HepG2 (cell line): ENCODE results near the gene UMPS. TPM values are rescaled to one million over a fixed set of nuclear protein-coding genes. Genes with fewer than 3 reads are reported as not detected.

ENCODE experiments used
- FOXA1 ChIP-seq, 2 experiments: fragments of 450-650 bp in 1 of 2; sonication (generic) in 1 of 2; formaldehyde crosslinking in 1 of 2; IDR thresholded peaks; 2 replicates each; pipeline versions ENCODE4 v1.4.0 to v1.6.1; 2016 to 2020; ENCODE audit warnings: missing genetic modification reagents in 1 of 2
- HMG20A ChIP-seq: IDR thresholded peaks from 2 replicates; pipeline ENCODE4 v1.6.1; 2016; ENCODE audit warnings: borderline replicate concordance
- HNRNPLL ChIP-seq: fragments of 200-400 bp; formaldehyde crosslinking; IDR thresholded peaks from 2 replicates; pipeline ENCODE4 v1.6.1; 2017; ENCODE audit warnings: mild to moderate bottlenecking, low read depth, low read length; ENCODE audit not compliant: poor library complexity, severe bottlenecking
- MTERF4 ChIP-seq: sonication (generic); formaldehyde crosslinking; IDR thresholded peaks from 2 replicates; pipeline ENCODE4 v1.8.0; 2023; ENCODE audit warnings: mild to moderate bottlenecking, missing genetic modification reagents
- MXI1 ChIP-seq: IDR thresholded peaks from 3 replicates; pipeline ENCODE4 v1.6.1; 2012; ENCODE audit warnings: low read depth, low read length, inconsistent platforms, borderline replicate concordance
- NCOA2 ChIP-seq: sonication (generic); formaldehyde crosslinking; IDR thresholded peaks from 2 replicates; pipeline ENCODE4 v1.8.0; 2022; ENCODE audit warnings: inconsistent platforms
- NFE2L1 ChIP-seq: sonication (generic); formaldehyde crosslinking; IDR thresholded peaks from 2 replicates; pipeline ENCODE4 v1.4.0; 2020; ENCODE audit warnings: missing genetic modification reagents, mild to moderate bottlenecking, borderline replicate concordance
- POLR2AphosphoS2 ChIP-seq: IDR thresholded peaks from 2 replicates; pipeline ENCODE4 v1.6.1; 2011; ENCODE audit warnings: low read depth, low read length, improper control_type of control experiment
- PRDM10 ChIP-seq: sonication (generic); formaldehyde crosslinking; IDR thresholded peaks from 2 replicates; pipeline ENCODE4 v1.4.0; 2020; ENCODE audit warnings: low read depth, missing genetic modification reagents
- RBAK ChIP-seq: sonication (generic); formaldehyde crosslinking; IDR thresholded peaks from 2 replicates; pipeline ENCODE4 v1.5.1; 2020; ENCODE audit warnings: mild to moderate bottlenecking, missing genetic modification reagents
- SRY ChIP-seq: sonication (generic); formaldehyde crosslinking; IDR thresholded peaks from 2 replicates; pipeline ENCODE4 v1.8.0; 2022; ENCODE audit warnings: mild to moderate bottlenecking, missing genetic modification reagents
- TEAD3 ChIP-seq: optimal IDR thresholded peaks from 2 replicates; pipeline ENCODE3; 2016; ENCODE audit warnings: borderline replicate concordance
- YEATS4 ChIP-seq: sonication (generic); formaldehyde crosslinking; IDR thresholded peaks from 2 replicates; pipeline ENCODE4 v1.4.0; 2020; ENCODE audit warnings: missing genetic modification reagents, borderline replicate concordance
- ZMAT3 ChIP-seq: sonication (generic); formaldehyde crosslinking; conservative IDR thresholded peaks from 2 replicates; pipeline ENCODE4 v1.7.0; 2021; ENCODE audit warnings: missing genetic modification reagents
- ZNF816 ChIP-seq: sonication (generic); formaldehyde crosslinking; IDR thresholded peaks from 2 replicates; pipeline ENCODE4 v1.8.0; 2022; ENCODE audit warnings: missing genetic modification reagents, mild to moderate bottlenecking, borderline replicate concordance
- ZSCAN22 ChIP-seq: sonication (generic); formaldehyde crosslinking; IDR thresholded peaks from 2 replicates; pipeline ENCODE4 v1.4.0; 2020; ENCODE audit warnings: mild to moderate bottlenecking, missing genetic modification reagents
- polyA plus RNA-seq, 8 experiments: library from polyadenylated mRNA; depleted of rRNA in 3 of 8; stranded (reverse) in 7 of 8; unstranded in 1 of 8; fragments of >200 nt; fragmentation: Illumina TruSeq in 4 of 8; extraction: Trizol in 4 of 8; gene quantifications; 2 replicates each; pipeline versions ENCODE4 v1.2.1 to v1.2.3, GENCODE V29; 2011 to 2016; ENCODE audit warnings: low read depth in 4 of 8, missing spikeins in 1 of 8, mixed read lengths in 1 of 8; ENCODE audit not compliant: insufficient read depth in 1 of 8
- total RNA-seq, 5 experiments: library from RNA; depleted of rRNA; stranded (reverse); fragments of >200 nt; fragmentation: Illumina TruSeq; extraction: Trizol; gene quantifications; 2 replicates each; pipeline ENCODE4 v1.2.3, GENCODE V29; 2016; ENCODE audit warnings: low read depth in 1 of 5
- TF ChIP-seq, protein P1 (sequence below): sonication (generic); formaldehyde crosslinking; IDR thresholded peaks from 2 replicates; pipeline ENCODE4 v1.4.0; 2020; ENCODE audit warnings: missing genetic modification reagents
- TF ChIP-seq, protein P2 (sequence below): sonication (generic); formaldehyde crosslinking; IDR thresholded peaks from 2 replicates; pipeline ENCODE4 v1.4.0; 2020; ENCODE audit warnings: missing genetic modification reagents
- TF ChIP-seq, protein P3 (sequence below): sonication (generic); formaldehyde crosslinking; IDR thresholded peaks from 2 replicates; pipeline ENCODE4 v1.5.0; 2020; ENCODE audit warnings: missing genetic modification reagents

The UMPS gene
- total and polyA plus RNA-seq, 2 of the 13 experiments (the other 11 are each of a cell fraction or from before 2014, with no cell fraction given) = 52.7 to 74.2 TPM

GRCh38 chr3:124700880-124701684 is 29.2 kb upstream of the UMPS start (continued):
- TF ChIP-seq, protein P1, sequence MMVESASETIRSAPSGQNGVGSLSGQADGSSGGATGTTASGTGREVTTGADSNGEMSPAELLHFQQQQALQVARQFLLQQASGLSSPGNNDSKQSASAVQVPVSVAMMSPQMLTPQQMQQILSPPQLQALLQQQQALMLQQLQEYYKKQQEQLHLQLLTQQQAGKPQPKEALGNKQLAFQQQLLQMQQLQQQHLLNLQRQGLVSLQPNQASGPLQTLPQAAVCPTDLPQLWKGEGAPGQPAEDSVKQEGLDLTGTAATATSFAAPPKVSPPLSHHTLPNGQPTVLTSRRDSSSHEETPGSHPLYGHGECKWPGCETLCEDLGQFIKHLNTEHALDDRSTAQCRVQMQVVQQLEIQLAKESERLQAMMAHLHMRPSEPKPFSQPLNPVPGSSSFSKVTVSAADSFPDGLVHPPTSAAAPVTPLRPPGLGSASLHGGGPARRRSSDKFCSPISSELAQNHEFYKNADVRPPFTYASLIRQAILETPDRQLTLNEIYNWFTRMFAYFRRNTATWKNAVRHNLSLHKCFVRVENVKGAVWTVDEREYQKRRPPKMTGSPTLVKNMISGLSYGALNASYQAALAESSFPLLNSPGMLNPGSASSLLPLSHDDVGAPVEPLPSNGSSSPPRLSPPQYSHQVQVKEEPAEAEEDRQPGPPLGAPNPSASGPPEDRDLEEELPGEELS = peak; percentile 95
- TF ChIP-seq ZMAT3 (CRISPR knock-in tag) (no peak), HNRNPLL (no peak), RBAK (CRISPR knock-in tag) (no peak), MXI1 (peak; percentile 91; the same call in 1 of the 3 replicates), MTERF4 (CRISPR knock-in tag) (no peak), NFE2L1 (CRISPR knock-in tag) (no peak), FOXA1 (IDR thresholded peaks at IDR 0.05) (no peak), FOXA1 (CRISPR knock-in tag; IDR thresholded peaks at IDR 0.05) (peak; percentile 83), NCOA2 (CRISPR knock-in tag) (peak; percentile 83), SRY (CRISPR knock-in tag) (0 out of 2 replicates have a peak, but pooled peaks have one; percentile 37), TEAD3 (CRISPR knock-in tag) (peak; percentile 96), PRDM10 (CRISPR knock-in tag) (peak; percentile 68; the same call in 1 of the 2 replicates), HMG20A (CRISPR knock-in tag) (peak; percentile 90), YEATS4 (CRISPR knock-in tag) (peak; percentile 79), POLR2AphosphoS2 (no peak), ZSCAN22 (no peak), ZNF816 (no peak)
- TF ChIP-seq, protein P2, sequence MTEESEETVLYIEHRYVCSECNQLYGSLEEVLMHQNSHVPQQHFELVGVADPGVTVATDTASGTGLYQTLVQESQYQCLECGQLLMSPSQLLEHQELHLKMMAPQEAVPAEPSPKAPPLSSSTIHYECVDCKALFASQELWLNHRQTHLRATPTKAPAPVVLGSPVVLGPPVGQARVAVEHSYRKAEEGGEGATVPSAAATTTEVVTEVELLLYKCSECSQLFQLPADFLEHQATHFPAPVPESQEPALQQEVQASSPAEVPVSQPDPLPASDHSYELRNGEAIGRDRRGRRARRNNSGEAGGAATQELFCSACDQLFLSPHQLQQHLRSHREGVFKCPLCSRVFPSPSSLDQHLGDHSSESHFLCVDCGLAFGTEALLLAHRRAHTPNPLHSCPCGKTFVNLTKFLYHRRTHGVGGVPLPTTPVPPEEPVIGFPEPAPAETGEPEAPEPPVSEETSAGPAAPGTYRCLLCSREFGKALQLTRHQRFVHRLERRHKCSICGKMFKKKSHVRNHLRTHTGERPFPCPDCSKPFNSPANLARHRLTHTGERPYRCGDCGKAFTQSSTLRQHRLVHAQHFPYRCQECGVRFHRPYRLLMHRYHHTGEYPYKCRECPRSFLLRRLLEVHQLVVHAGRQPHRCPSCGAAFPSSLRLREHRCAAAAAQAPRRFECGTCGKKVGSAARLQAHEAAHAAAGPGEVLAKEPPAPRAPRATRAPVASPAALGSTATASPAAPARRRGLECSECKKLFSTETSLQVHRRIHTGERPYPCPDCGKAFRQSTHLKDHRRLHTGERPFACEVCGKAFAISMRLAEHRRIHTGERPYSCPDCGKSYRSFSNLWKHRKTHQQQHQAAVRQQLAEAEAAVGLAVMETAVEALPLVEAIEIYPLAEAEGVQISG (CRISPR knock-in tag) = peak; percentile 81; the same call in 1 of the 2 replicates
- TF ChIP-seq, protein P3, sequence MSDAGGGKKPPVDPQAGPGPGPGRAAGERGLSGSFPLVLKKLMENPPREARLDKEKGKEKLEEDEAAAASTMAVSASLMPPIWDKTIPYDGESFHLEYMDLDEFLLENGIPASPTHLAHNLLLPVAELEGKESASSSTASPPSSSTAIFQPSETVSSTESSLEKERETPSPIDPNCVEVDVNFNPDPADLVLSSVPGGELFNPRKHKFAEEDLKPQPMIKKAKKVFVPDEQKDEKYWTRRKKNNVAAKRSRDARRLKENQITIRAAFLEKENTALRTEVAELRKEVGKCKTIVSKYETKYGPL (CRISPR knock-in tag) = no peak
